Renal cortex interstitium (tissue), 15 donors: Measurements from ENCODE around the gene DUSP12. TPM values are rescaled to one million over a fixed set of nuclear protein-coding genes. Genes with fewer than 3 reads are reported as not detected.

Source experiments
- DNase-seq, 11 donors: peaks; one replicate each; pipeline ENCODE4 v3.0.0-alpha.2; 2013; ENCODE audit warnings: low read depth in 9 of 11, low spot score in 4 of 11; ENCODE audit errors: extremely low read depth in 1 of 11
- long read RNA-seq, 16 experiments: transcript quantifications; one replicate each; lab custom pipeline, GENCODE V29; 2026
- polyA plus RNA-seq, 3 donors: library from polyadenylated mRNA; unstranded; fragments of 120-200 nt; gene quantifications; one replicate each; pipeline ENCODE4 v1.2.1, GENCODE V29; 2013; ENCODE audit not compliant: insufficient read length in 3 of 3

DUSP12 gene, protein sequence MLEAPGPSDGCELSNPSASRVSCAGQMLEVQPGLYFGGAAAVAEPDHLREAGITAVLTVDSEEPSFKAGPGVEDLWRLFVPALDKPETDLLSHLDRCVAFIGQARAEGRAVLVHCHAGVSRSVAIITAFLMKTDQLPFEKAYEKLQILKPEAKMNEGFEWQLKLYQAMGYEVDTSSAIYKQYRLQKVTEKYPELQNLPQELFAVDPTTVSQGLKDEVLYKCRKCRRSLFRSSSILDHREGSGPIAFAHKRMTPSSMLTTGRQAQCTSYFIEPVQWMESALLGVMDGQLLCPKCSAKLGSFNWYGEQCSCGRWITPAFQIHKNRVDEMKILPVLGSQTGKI
- 10 to 100 TPM; 37.0 to 47.9 (median 40.6) TPM for polyA plus RNA-seq
- long read RNA-seq, donor 1, transcript DUSP12-201 (6 exons, 1,270 nt), result major isoform, 7 of 8 reads
- long read RNA-seq, donor 1, partial matches to known transcripts, result 0 of 8 reads
- long read RNA-seq, donor 1, other reads (novel, unspliced or antisense), result 0 of 8 reads
- long read RNA-seq, donor 2, transcript DUSP12-201 (6 exons, 1,270 nt), result major isoform, 10 of 17 reads
- long read RNA-seq, donor 2, partial matches to known transcripts, result 0 of 17 reads
- long read RNA-seq, donor 2, other reads (novel, unspliced or antisense), result 6 of 17 reads
- long read RNA-seq, donor 3, transcript DUSP12-201 (6 exons, 1,270 nt), result major isoform, 15 of 33 reads
- long read RNA-seq, donor 3, partial matches to known transcripts, result 5 of 33 reads
- long read RNA-seq, donor 3, other reads (novel, unspliced or antisense), result 13 of 33 reads
- long read RNA-seq, donor 4, transcript DUSP12-201 (6 exons, 1,270 nt), result major isoform, 7 of 8 reads
- long read RNA-seq, donor 4, partial matches to known transcripts, result 0 of 8 reads
- long read RNA-seq, donor 4, other reads (novel, unspliced or antisense), result 0 of 8 reads
- long read RNA-seq, donor 5, result 0 reads
- long read RNA-seq, donor 6, transcript DUSP12-201 (6 exons, 1,270 nt), result major isoform, 11 of 26 reads
- long read RNA-seq, donor 6, partial matches to known transcripts, result 0 of 26 reads
- long read RNA-seq, donor 6, other reads (novel, unspliced or antisense), result 10 of 26 reads
- long read RNA-seq, donor 7, transcript DUSP12-201 (6 exons, 1,270 nt), result major isoform, 10 of 29 reads
- long read RNA-seq, donor 7, partial matches to known transcripts, result 5 of 29 reads
- long read RNA-seq, donor 7, other reads (novel, unspliced or antisense), result 14 of 29 reads
- long read RNA-seq, donor 8, transcript DUSP12-201 (6 exons, 1,270 nt), result major isoform, 11 of 25 reads
- long read RNA-seq, donor 8, transcript DUSP12-203 (5 exons, 740 nt), result minor isoform, 7 of 25 reads
- long read RNA-seq, donor 8, partial matches to known transcripts, result 0 of 25 reads
- long read RNA-seq, donor 8, other reads (novel, unspliced or antisense), result 6 of 25 reads
- long read RNA-seq, donor 9, partial matches to known transcripts, result 0 of 12 reads
- long read RNA-seq, donor 9, other reads (novel, unspliced or antisense), result 6 of 12 reads
- long read RNA-seq, donor 10, transcript DUSP12-201 (6 exons, 1,270 nt), result major isoform, 7 of 15 reads
- long read RNA-seq, donor 10, partial matches to known transcripts, result 0 of 15 reads
- long read RNA-seq, donor 10, other reads (novel, unspliced or antisense), result 8 of 15 reads
- long read RNA-seq, donor 11, transcript DUSP12-201 (6 exons, 1,270 nt), result major isoform, 7 of 14 reads
- long read RNA-seq, donor 11, partial matches to known transcripts, result 0 of 14 reads
- long read RNA-seq, donor 11, other reads (novel, unspliced or antisense), result 5 of 14 reads
- long read RNA-seq, donor 12, transcript DUSP12-201 (6 exons, 1,270 nt), result major isoform, 5 of 5 reads
- long read RNA-seq, donor 12, partial matches to known transcripts, result 0 of 5 reads
- long read RNA-seq, donor 12, other reads (novel, unspliced or antisense), result 0 of 5 reads
- long read RNA-seq, donor 13, transcript DUSP12-201 (6 exons, 1,270 nt), result major isoform, 26 of 41 reads
- long read RNA-seq, donor 13, partial matches to known transcripts, result 0 of 41 reads
- long read RNA-seq, donor 13, other reads (novel, unspliced or antisense), result 14 of 41 reads
- long read RNA-seq, donor 14, transcript DUSP12-201 (6 exons, 1,270 nt), result major isoform, 10 of 18 reads
- long read RNA-seq, donor 14, partial matches to known transcripts, result 0 of 18 reads
- long read RNA-seq, donor 14, other reads (novel, unspliced or antisense), result 8 of 18 reads
- long read RNA-seq, donor 15, partial matches to known transcripts, result 0 of 8 reads
- long read RNA-seq, donor 15, other reads (novel, unspliced or antisense), result 5 of 8 reads
- long read RNA-seq, donor 16, transcript DUSP12-201 (6 exons, 1,270 nt), result minor isoform, 11 of 43 reads
- long read RNA-seq, donor 16, transcript DUSP12-203 (5 exons, 740 nt), result major isoform, 17 of 43 reads
- long read RNA-seq, donor 16, partial matches to known transcripts, result 5 of 43 reads
- long read RNA-seq, donor 16, other reads (novel, unspliced or antisense), result 10 of 43 reads

DNA sequence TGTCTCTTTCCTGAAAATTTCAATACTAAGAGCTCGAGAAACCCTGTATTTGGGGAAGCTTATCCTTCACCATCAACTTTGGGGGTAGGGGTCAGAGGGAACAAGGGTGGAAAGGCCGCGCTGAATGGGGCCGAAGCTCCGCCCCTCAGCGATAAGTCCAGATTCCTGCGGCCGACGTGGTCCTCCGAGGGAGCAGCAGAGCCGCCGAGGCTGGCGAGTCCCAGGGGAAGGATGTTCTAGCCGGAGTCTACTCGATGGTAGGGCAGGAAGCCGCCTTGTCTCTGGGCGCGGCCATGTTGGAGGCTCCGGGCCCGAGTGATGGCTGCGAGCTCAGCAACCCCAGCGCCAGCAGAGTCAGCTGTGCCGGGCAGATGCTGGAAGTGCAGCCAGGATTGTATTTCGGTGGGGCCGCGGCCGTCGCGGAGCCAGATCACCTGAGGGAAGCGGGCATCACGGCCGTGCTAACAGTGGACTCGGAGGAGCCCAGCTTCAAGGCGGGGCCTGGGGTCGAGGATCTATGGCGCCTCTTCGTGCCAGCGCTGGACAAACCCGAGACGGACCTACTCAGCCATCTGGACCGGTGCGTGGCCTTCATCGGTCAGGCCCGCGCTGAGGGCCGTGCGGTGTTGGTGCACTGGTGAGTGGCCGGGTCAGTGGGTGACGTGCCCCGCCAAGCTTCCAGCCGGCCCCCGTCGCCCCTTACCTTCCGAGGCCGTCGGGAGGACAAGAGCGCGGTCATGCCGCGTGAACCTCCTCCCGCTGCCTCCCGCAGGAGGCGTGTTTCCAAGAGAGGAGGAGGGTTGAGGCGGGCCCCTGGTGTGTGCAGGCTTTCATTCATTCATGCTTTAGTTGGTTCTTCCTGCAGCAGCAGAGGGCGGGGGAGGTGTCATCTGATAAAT is at the start of gene DUSP12:
Gene DUSP12 (plus strand): TSS at position 278 of the 899 bp plus-strand sequence. CDS start 16 bp downstream, at position 294.
- peak; percentile 84 to 96 (median 90) for DNase-seq

DNA sequence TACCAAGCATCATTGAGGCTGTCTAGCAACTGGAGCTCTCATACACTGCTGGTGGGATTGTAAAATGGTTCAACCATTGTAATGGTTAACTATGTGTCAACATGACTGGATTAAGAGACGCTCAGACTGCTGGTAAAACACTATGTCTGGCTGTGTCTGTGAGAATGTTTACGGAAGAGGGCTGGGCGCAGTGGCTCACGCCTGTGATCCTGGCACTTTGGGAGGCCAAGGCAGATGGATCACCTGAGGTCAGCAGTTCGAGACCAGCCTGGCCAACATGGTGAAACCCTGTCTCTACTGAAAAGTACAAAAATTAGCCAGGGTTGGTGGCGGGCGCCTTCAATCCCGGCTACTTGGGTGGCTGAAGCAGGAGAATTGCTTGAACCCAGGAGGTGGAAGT is 47.3 kb upstream of the DUSP12 start:
- DNase-seq, result peak in 7 of 11 donors; percentile 4 to 36 (median 13)

DNA sequence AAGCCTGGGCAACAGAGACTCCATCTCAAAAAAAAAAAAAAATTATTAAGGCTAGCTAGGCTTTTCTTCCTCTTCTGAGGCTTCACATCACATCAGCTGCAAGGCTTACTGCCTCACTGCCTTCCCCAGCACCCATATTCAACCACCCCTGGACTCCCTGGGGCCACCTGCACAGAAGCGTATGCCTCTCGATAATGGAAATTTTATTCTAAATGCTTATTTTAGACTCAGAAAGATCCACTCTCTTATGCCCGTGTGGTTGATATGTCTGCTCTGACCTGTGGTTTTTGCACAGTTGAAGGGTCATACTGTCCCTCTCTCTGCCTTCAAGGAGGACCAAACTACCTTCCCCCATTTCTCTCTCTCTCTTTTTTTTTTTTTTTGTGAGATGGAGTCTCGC is 44.0 kb upstream of the DUSP12 start:
- no peak for DNase-seq

DNA sequence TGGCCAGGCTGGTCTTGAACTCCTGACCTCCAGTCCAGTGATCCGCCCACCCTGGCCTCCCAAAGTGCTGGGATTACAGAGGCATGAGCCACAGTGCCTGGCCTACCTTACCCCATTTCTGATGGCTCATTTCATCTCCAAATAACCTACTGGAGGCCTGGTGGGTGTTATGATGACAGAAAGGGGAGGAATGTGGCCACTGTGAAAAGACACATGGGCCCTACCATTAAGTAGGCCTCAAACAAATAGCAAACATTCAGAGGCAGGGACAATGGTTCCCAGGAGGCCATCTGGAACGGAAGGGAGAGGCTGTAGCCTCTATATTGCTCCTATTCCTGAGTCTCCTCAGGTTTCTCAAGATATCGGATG is 43.5 kb upstream of the DUSP12 start:
- no peak for DNase-seq

DNA sequence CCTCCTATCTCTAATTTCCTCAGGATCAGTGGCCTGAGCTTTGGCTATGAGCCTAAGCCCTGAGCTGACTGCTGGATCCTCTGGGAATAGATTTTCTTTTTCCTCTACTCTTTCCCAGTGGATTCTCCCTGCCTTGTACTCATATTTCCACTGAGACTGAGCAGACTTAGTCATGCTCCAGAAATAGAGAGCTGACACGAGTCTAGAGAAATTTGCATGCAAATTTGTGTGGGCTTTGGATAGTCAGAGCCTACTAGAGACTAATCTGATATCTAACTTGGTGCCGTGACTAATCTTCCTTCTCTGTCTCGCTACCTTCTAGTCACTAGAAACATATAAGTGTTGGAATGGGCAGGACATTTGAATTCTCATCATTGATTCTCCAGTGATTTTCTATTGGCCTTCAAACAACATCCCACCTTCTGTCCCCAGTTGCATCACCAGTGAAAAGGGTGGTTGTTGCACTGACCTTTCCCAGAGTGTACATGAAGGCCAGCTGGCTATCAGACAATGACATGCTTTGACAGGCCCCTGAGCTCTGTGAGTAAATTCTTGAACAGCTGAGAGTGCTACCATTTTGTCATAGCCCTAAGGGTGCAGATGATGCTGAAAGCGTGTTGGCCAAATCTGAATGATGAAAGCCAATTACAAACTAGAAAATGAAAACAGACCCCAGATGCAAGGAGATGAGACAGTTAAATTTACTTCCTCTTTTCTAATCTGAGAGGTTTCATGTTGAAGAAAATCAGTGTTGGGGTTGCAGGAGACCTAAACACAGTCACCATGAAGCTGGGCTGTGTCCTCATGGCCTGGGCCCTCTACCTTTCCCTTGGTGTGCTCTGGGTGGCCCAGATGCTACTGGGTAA is 42.9 kb upstream of the DUSP12 start, which contains the start of gene FCRLA:
Gene FCRLA (plus strand): TSS at position 748 of the 866 bp plus-strand sequence. CDS start 36 bp downstream, at position 784.
- no peak for DNase-seq

DNA sequence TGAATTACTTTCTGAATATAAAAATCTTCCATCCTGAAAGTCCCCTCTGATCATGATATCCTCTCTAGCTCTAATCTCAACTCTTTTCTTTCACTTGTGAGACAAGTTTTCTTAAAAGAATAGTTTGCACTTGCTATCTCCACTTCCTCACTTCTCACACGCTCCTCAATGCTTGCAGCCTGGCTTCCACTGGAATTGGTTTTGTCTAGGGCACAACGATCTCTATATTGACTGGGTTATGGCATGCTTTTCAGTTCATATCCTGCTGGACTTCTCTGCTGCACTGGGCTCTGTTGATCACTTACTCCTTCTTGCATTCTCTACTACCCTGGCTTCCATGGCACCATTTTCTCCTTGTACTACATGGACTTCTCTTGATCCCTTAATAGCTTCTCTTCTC is 42.1 kb upstream of the DUSP12 start:
- no peak for DNase-seq

DNA sequence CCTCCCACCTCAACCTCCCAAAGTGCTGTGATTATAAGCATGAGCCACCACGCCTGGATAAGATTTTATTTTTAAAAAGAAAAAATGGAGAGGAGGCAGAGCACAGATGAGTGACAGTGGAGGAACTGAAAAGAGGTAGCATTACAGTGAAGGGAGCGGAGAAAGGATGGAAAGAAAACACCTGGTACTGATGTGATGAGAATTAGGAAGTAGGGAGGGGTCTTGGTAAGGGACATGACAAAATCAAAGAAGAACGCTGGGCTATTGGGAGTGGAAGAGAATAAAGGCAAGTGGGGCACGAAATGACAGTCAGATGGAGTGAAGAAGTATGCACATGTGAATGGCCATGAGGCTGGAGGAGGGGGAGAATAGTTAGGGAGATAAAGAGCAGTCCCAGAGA is 40.2 kb upstream of the DUSP12 start:
- DNase-seq, result no peak

DNA sequence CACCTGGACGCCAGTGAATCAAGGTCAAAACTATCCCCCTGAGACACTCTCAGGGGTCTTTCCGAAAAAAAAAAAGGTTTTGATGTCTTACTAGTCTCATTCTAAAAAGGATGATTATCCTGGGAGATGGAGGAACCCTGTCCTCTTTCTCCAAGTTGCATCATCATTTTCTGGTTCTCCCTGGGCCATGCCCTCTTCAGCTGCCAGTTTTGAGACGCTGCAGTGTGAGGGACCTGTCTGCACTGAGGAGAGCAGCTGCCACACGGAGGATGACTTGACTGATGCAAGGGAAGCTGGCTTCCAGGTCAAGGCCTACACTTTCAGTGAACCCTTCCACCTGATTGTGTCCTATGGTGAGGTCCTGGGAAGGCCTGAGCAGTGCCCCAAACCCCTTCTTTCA is 39.0 kb upstream of the DUSP12 start:
- no peak for DNase-seq

DNA sequence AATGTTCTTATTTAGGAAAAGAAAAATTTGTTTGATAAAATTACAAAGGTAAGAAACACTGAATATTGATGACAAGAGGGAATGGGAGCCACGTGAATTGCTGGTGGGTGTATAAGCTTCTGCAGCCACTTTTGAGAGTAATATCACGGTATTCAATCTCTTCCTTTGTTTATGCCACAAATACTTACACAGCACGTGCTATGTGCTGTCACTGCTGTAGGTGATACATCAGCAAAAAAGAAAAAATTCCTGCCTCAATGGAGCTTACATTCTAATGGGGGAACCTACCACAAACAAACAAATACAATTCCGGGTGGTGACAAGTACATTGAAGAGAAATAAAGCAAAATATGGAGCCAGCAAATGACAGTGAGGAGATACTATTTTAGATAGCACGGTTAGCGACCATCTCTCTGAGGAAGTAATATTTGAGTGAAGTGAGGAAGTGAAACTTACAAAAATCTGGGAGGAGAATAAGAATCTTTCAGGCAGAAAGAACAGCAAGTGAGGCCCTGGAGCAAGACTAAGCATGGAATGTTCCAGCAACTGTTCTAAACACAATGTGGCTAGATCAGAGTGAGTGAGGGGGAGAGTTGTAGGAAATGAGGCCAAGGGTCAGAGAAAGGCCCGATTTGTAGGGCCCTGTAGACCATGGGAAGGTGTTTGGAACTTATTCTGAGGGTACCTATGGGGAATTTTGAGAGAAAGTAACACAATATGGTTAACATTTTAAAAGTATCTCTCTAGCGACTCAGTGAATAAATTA is 30.8 kb upstream of the DUSP12 start:
- DNase-seq, result no peak

DNA sequence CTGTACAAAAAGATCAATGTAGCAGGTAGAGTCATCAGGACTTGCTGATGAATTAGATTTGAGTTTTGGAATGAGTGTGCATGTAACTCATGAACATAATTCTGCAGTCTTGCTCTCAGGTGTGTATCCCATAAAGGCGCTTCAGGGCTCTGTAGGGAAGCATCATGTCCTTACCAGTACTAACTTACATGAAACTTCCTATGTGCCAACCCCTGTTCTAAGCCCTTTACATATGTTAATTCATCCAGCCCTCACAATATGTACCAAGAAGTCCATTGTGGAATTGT is 30.3 kb upstream of the DUSP12 start:
- DNase-seq, result no peak

DNA sequence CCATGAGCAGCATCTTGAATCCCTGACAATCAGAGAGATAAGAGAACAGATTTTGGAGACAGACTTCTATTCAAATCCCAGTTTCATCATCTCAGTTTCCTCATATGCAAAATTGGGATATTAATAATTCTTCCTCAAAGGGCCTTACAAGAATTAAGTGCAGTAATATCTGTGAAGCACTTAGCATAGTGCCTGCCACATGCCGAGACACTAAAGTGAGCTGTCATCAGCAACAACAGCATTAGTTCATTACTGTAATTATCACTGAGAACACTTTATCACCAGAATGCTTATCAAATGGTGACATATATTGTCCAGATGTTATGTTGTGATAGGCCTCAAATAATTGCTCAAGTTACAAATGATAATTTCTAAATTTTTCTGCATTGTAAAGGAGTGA is 29.2 kb upstream of the DUSP12 start:
- DNase-seq, result no peak

DNA sequence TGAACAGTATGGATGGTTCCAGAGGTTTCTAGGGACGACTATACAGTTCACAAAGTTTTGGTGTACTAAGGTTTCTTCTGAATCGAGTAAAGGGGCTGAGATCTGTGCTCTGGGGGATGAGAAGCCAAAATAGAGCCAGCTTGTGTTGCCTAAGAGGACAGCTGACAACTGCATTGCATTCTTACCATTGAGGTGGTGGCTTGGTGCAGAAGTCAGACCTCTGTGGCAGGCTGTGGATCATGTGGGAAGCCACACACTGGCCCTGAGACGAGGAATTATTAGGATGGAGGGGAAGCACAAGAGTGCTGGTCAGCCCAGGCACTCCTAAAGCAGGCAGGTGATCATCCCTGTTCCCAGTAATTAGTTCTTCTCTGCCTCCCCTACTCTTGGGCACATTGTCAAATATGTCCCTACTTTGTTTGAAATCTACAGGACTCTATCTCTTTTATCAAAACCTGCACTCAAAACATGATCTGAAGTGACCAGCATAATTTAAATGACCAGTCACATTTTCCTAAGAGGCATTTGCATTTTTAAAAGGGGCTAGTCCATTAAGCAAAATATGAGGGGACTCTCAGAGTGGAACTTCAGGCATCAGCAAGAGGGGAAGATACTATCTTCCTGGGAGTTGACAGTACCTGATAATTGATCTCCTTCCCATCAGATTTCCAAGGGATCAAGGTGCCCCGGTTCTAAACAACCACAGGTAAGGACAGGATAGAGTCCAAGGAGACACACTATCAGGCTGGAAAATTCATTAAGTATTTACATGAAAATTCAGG is 28.4 kb upstream of the DUSP12 start, which contains the start of gene FCRLB:
Gene FCRLB (plus strand): TSS at position 589 of the 782 bp plus-strand sequence. CDS start 1,129 bp downstream, outside the sequence.
- no peak for DNase-seq

DNA sequence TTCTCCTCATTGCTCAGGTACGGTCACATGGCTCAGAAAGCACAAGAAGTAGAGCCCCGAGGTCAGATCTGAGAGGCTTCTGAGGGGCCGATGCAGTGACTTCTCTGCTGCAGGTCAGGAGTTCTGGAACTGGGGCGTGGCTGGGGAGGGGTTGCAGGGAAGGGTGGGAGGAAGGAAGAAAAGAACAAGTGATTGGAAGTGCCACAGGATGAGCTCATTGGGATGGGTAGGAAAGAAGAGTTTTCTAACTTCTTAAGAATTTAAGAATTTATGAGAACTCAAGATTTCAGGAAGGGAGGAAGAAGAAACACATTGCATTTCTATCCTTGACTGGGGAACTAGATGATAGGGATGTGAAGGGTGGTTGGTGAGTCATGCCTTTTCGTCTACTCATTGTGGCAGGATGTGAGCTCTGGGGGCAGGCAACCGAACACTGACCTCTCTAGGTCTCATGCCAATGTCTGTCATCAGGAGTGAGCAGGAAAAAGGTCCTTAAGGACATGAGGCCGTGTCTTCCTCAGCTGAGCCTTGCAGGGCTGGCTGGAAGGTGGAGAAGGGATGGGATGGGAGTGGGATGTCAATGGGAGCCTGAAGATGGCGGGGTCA is 27.7 kb upstream of the DUSP12 start:
- no peak for DNase-seq
